ENCODE results near the gene APOBEC3B.

GRCh38 chr22:38956551-38956950 is 25.6 kb upstream of the APOBEC3B start:
- TF ChIP-seq CTCF (optimal IDR thresholded peaks at IDR 0.05 in 1 of 3, IDR thresholded peaks at IDR 0.05 in 1 of 3, conservative IDR thresholded peaks at IDR 0.05 in 1 of 3; ENCODE audit: extremely low read depth in 1 of 3, insufficient read depth in 2 of 3, low read length in 3 of 3), result no peak
- no peak for TF ChIP-seq EZH2 (IDR thresholded peaks at IDR 0.05; ENCODE audit: low read length)

All from keratinocyte (primary cell).